Fibroblast of villous mesenchyme (primary cell): ENCODE data around the gene PPY. TPM values are rescaled to one million over a fixed set of nuclear protein-coding genes. Genes with fewer than 3 reads are reported as not detected.

Experiments
- DNase-seq: peaks from one replicate; pipeline ENCODE4 v3.0.0-alpha.2; 2010; ENCODE audit warnings: low read depth
- H3K4me3 ChIP-seq: 2 replicates; pipeline ENCODE4 v1.5.1; 2011; ENCODE audit warnings: low read depth, mild to moderate bottlenecking, low read length
- total RNA-seq: library from RNA; depleted of rRNA; stranded (reverse); fragments of >200 nt; gene quantifications from 2 replicates; pipeline ENCODE4 v1.2.3, GENCODE V29; 2012
- TF ChIP-seq, protein P1 (sequence below): IDR thresholded peaks from 2 replicates; pipeline ENCODE4 v1.5.1; 2012; ENCODE audit warnings: low read depth, mild to moderate bottlenecking, low read length; ENCODE audit not compliant: insufficient read depth

Gene PPY
- total RNA-seq, 1 donor: not detected

DNA sequence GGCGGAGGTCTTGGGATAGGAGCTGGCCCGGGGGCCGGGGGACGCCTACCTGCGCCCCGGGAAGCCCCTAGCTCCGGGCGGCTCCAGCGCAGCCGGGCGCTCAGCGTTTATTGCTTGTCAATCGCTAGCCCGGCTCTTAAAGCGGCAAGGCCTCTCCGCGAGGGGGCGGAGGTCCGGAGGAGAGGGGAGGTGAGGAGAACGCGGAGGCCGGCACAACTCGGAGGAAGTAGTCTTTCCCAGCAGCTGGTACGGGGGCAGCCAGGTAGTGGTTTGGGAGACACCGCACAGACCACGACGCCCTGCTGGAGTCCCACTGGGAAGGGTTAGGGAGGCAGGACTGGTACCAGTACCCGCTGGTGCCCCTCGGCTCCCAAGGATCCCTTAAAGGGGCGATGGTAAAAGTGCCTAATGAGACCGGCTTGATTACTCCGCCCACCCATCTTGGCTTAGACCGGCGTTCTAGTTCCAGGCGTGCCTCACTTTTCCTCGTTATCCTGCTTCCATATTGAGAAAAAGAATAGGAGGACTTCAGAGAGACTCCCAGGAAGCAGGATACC is 34.8 kb downstream of the PPY start, which contains the start of gene MPP2:
Gene MPP2, minus strand, starts transcription at position 112 of the 557 bp plus-strand sequence. CDS start 3,076 bp downstream, outside the sequence.
- peak within 1 kb of the TSS; percentile 70 for H3K4me3 ChIP-seq
- TF ChIP-seq, protein P1, sequence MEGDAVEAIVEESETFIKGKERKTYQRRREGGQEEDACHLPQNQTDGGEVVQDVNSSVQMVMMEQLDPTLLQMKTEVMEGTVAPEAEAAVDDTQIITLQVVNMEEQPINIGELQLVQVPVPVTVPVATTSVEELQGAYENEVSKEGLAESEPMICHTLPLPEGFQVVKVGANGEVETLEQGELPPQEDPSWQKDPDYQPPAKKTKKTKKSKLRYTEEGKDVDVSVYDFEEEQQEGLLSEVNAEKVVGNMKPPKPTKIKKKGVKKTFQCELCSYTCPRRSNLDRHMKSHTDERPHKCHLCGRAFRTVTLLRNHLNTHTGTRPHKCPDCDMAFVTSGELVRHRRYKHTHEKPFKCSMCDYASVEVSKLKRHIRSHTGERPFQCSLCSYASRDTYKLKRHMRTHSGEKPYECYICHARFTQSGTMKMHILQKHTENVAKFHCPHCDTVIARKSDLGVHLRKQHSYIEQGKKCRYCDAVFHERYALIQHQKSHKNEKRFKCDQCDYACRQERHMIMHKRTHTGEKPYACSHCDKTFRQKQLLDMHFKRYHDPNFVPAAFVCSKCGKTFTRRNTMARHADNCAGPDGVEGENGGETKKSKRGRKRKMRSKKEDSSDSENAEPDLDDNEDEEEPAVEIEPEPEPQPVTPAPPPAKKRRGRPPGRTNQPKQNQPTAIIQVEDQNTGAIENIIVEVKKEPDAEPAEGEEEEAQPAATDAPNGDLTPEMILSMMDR: peak; percentile 36
- DNase-seq: peak; percentile 74

DNA sequence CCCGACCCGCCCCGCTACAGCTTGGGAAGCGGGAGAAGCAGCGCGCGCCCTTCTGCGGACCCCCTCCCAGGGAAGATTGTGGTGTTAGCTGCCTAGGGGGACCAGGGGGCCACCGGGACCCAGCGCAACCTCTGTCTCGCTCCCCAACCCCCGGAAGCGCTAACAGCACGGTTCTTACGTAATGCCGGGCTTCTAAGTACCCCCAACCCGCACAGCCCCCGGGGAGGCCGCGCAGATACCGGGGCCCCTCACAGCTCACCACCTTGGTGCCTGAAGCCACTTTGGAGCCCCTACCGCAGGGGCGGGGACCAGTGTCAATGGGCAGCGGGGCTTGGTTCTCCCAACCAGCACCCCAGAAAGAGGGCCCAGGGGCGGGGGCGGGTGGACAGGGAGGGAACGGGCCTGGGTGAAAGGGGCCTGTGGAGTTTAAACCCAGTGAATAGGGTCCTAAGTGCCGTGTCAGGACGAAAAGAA is 35.3 kb downstream of the PPY start:
- TF ChIP-seq, protein P1: no peak
- DNase-seq: no peak

DNA sequence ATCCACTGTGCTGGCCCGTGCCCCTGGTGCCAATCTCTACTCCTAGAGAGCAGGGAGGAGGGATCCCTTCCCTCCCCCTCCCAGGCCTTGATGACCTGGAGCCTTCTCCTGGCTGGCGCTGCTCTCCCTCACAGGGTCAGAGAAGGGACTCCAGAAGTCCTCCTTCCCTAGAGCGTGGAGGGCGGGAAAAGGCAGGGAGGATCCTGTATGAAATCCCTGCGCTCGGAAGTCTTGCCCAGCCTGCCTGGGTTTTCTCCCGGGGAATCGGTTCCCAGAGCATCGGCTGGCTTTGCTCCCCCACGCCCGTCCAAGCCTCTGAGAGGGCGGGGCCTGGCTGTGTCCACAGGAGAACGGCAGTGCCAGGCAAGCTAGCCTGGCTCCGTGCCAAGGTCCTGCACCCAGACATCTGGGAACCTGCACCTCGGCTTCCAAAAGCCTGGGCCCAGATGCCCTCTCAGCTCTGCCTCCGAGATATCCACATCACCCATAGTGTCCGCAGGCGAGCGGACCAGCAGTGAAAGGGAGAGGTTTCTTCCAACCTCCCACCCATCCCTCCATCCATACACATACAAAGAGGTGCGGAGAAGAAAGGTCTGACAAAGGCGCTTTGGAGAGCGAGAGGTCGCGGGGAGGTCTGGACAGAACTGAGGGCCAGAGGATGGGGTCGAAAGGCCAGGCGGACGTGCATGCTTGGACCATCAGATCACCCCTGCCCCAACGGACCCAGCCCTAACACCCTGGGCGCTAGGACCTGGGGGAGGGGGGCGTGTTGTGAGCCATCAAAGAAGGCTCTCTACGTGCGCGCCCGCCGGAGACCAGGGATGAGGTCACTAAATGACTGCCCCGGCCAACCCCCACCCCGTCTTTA is 36.1 kb downstream of the PPY start:
- TF ChIP-seq, protein P1: no peak
- peak overlapping the region; percentile 70 for H3K4me3 ChIP-seq
- DNase-seq: peak; percentile 52

More for the DNA sequence above, 35.3 kb downstream of the PPY start:
- peak overlapping the region; percentile 70 for H3K4me3 ChIP-seq

DNA sequence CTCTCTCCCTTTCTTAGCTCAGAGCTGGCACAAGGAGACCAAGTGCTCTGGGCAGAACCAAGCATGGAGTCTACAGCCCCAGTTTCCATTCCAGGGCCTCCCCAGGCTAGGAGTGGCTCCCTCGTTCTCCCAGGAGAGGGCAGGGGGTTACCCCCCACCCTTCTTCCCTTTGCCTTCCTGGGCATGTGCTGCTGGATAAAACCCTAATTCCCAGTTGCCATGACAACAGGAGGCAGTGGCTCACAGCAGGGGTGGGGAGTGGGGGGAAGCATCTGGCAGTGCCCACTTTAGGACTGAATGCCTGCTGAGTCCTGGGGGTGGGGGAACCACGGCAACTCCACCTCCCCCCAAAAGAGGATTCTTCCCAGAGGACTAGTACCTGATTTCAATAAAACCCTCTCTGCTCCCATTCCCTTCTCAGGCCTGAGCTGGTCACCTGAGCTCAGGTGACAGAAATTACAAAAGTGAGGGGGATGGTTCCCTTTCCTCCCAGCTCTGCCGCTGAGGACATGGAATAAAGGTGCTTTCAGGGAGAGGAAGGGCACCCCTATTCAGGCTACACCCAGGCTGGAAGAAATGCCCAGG is 36.8 kb downstream of the PPY start:
- no peak overlapping the region for H3K4me3 ChIP-seq
- DNase-seq: no peak
- TF ChIP-seq, protein P1: no peak

DNA sequence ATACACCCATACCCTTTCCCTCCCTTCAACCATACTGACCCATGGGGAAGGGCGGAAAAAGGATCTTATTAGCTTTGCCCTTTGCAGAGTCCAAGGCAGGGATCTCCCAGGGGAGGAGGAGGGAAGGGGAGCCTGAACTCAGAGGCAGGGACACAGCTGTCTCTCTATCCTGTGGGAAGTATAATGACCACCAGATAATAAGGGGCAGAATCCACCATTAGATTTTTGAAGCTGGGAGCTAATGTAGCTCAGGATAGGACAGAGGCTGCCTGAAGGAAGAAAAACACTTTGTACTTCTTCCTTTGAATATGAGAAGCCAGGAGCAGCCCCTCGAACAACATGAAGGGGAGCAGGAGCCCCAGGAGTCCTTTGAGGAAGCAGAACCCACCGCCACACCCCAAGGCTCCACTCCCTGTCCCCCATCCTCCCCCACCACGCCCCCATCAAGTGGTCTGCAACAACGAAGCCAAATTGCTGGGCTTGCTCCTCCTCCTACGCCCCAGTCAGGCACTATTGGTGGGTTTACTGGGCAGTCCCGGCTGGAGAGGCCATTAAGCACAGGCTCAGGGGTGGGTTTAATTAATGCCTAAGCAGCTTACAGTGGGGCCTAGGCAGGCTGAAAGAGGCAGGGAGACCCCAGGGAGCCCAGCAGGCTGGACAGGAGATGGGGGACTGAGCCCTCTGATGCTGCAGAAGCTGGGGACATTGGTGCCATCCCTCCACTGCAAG is 40.3 kb downstream of the PPY start:
- H3K4me3 ChIP-seq: no peak overlapping the region
- TF ChIP-seq, protein P1: no peak
- DNase-seq: no peak
